Measurements from ENCODE around the gene TNNT2.

TNNT2 gene

DNA sequence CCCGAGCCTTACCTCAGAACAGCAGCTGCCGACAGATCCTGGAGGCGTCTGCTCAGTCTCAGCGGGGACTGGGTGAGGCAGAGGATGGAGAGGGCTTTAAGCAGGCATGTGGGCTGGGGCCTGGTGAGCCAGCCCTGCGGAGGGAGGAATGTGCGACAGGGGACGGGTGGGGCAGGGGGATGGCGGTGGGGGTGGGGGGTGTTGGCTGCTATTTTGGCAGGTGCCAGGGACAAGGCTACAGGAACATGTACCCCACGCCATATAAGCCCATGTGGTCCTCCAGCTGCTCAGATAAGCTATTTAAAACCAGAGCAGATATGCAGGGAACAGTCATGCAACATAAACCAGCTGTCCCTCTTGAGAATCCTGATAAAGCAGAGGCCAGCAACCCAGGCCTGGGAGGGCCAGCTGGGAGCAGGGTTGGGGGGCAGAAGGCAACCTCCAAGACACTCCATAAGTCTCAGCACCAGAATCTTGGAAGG, at the start of gene TNNT2:
Gene TNNT2, minus strand, starts transcription at position 70 of the 482 bp plus-strand sequence. CDS start 4,426 bp downstream, outside the sequence.
- DNase-seq (ENCODE audit: low read depth), result no peak

DNA sequence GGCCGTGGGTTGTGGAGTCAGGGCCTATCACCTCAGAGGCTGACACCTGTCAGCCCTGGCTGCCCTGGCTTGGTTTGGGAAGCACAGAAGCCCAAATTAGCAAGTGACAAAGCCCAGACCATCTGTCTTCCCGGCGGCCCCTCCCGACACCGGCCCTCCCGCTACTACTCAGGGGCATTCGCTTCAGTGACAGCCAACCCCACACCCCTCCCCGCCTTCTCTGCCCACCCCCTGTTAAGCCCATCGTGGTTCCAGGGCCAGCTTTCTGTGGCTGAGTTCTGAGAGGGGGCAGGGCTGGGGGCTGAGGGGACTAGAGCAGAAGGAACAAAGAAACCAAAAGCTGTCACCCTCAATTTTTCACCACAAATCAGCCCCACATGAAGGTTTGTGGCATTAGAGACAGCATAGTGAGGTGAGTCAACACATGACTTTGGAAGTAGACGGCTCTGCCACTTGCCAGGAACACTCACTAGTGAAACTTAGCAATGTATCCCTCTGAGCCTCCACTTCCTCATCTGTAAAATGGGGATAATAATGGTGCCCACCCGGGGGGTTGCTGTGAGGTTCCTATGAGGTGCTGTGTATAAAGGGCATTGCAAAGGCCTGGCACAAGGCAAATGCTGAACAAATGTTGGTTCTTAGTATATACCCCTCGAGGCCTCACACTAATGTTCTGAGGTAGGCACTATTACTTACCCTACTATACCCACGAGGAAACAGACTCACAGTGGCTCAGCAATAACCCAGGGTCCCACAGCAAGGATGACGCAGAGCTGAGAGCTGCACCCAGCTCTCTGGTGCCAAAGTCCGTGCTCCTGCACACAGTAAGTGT, 49.2 kb upstream of the TNNT2 start:
- no peak for DNase-seq (ENCODE audit: low read depth)

DNA sequence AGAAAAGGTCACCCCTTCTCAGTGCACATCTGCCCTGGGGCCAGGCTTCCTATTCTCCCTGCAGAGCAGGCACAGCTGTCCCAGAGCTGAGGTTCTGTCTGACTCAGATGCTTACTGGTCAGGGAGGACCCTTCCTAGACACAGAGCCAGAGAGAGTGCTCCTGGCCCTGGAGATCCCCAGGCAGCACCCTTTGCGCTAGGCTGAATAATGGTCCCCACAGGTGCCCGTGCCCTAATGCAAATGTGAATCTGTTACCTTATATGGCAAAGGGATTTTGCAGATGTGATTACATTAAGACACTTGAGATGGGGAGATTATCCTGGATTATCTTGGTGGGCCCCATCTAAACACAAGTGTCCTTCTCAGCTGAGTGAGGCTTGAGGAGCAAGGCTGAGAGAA, 46.7 kb upstream of the TNNT2 start:
- no peak for DNase-seq (ENCODE audit: low read depth)

DNA sequence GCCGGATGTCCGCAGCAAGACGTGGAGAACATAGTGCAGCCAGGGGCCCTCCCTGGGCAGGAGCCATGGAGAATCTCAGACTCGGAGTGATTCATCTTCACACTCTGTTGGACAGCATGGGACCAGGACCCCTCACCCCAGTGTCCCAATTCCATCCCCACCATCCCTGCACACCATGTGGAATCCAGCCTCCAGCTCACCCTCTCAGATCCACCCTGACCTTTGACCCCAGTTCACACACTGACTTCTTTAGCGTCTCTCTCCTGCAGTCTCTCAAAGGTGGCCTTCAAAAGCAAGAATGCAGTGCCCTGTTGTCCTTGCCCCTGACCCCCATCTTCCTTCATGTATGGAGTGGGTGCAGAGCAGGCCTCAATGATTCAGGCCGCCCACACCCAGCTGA, 46.2 kb upstream of the TNNT2 start:
- no peak for DNase-seq (ENCODE audit: low read depth)

DNA sequence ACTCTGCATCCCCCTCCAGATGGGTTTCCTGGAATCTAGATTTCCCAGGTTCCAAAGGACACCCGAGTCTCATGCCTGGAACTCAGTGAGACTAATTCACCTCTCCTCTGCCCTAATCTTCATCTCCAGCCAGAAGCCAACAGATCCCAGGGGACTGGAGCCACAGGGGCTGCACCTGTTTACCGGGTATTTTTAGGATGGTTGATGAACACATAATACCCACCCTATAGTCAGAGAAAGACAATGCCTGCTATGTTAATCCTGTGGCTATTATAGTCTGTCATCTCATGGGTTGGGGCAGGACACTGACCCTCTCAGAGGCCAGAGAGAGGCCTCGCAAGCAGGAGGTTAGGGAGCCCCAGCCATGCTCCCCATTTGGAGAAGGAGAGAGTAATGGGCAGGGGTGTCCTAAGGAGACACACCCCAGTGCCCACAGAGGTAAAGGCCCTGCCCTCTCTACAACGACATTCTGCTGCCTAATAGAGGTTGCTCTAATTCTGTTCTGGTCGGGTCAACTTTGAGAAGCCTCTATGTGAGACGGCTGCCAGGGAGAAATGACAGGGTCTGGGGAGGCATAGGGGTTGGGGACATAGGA, 45.1 kb upstream of the TNNT2 start:
- no peak for DNase-seq (ENCODE audit: low read depth)

DNA sequence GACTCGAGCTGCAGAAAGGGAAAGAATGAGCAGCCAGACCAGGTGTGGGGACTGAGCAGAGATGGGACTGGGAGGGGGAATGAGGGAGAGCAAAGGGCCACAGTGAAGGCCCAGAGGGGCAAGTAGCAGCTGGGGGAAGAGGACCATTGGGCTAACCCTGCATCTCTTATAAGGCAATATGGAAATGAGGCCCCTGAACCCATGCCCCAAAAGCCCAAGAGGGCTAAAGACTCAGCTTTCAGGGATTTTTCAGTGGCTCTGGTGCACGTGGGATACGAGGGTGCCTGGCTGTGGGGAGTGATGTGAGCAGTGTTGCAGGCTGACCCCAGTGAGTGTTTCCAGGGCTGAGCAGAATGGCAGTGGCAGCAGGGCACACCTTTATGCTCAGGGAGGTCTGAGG, 44.5 kb upstream of the TNNT2 start:
- DNase-seq (ENCODE audit: low read depth), result no peak

GRCh38 chr1:201421041-201421440, 43.6 kb upstream of the TNNT2 start:
- DNase-seq (ENCODE audit: low read depth), result no peak

GRCh38 chr1:201420608-201421002, 43.1 kb upstream of the TNNT2 start:
- no peak for DNase-seq (ENCODE audit: low read depth)

DNA sequence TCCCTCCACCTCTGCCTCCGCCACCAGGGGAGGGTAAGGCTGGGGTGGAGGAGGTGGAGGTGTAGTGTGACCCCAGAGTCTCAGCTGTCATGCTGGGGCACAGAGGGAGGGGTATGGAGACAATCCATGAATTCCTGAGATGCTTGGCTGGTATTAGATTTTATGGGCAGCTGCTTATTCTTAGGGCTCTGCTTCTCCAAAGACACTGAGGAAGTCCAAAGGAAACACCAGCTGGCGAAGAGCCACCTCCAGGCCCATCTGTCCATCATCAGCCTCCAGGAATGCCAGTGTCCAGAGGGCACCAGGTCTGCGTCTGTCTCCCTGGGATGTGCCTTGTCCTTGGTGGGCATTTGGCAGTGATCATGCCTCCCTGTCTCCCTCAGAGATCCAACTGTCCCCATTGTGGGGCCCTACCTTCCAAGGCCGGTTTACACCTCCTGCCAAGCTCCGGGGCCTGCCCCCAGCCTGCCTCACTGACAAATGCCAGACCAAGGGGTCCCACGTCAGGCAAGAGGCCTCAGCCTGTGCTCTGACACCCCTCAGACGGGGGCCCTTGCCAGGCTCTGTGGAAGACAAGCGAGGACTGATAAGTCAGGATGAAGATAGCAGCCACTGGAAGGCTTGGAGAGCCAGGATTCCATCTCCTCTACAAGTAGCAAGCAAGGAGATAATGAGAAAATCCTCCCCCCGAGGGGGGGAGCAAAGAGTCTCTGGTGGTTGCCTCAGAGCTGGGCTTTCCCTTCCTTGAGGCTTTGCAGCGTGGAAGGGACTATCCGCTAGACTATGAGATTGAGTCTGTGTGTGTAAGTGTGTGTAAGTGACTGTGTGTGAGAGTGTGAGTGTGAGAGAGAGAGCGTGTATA, 42.5 kb upstream of the TNNT2 start:
- DNase-seq (ENCODE audit: low read depth), result no peak

DNA sequence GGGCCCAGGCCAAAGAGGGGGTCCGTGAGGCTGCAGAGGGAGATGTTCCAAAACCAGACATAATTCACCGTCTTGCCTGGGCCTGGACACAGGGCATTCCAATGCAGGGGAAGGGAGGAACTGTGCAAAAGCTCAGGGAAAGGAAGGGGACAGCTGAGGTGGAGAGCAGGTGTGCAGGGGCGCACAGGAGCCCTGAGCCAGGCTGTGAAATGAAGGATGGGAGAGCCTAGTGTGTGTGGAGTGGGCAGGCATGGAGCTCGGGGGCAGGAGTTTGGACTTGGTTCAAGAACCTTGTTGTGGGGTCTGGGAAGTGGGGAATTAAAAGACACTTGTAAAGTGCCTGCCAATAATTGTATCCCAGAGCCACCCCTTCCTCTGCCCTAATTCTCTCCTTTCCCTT, 41.8 kb upstream of the TNNT2 start:
- DNase-seq (ENCODE audit: low read depth), result no peak

- DNase-seq (ENCODE audit: low read depth), result no peak
Measured at GRCh38 chr1:201418461-201418860, 41.0 kb upstream of the TNNT2 start.

DNA sequence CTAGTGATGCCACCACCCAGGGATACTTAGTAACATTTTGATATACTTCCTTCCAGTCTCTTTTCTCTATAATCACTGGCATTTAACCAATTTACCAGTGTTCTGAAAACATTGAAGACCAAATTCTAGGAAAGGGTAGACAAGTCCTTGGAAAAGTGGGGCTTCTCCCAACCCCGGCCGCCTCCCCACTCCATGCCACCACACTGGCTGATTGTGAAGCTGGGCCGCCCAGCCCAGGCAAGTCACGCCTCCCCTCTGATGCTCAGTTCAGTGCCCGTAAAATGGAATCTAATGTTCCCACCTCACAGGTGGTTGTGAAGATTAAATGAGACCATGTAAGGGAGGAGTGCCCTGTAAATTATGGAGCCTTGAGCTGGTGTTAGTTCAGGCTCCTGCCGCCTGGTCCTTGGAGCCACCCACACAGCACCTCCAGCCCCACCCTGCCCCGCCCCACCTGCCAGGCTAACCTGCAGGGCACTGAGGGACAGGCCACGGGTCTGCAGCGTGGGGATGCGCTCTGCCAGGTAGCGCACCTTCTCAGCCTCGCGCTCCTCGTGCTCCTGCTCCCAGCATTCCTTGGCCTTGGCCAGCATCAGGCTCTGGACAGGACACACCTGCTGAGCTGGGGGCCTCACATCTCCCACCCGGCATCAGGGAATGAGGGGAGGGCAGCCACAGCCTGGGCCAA, 36.7 kb upstream of the TNNT2 start:
- DNase-seq (ENCODE audit: low read depth), result no peak

DNA sequence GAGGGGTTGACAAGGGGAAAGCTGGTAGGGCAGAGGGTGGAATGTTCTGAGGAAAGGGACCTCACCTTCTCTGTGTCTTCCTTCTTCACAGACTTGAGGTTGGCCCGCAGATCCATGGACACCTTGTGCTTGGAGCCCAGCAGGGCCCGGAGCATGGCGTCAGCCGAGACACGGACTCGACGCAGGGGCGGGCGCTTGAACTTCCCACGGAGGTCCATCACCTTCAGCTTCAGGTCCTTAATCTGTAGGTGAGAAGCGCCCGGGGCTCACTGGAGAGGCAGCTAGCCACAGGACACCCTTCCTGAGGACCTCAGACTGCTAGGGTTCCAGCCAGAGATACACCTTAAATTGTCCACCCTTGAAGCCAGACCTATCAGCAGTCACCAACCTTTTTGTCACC, 33.8 kb upstream of the TNNT2 start:
- DNase-seq (ENCODE audit: low read depth), result no peak

- DNase-seq (ENCODE audit: low read depth), result no peak
Measured at GRCh38 chr1:201409440-201409839, 32.0 kb upstream of the TNNT2 start.

DNA sequence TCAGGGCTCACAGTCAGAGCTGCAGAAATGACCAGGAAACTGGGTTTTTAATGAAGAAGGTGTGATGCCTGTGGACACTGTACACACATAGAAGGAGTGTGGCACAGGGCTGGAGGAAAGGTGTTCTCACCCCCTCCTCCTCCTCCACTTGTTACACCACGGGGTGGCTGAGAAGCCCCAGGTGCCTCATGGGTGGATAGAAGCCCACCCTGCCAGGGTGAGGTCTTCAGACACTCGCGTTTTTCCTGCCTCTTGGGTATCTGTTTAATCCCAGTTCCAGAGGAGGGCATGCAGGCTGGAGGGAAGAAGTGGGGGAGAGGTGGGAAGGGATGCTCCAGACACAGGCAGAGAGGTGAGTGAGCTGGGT, 31.3 kb upstream of the TNNT2 start:
- no peak for DNase-seq (ENCODE audit: low read depth)

- peak; percentile 61 for DNase-seq (ENCODE audit: low read depth)
Measured at GRCh38 chr1:201408176-201408833, 30.8 kb upstream of the TNNT2 start.

- no peak for DNase-seq (ENCODE audit: low read depth)
Measured at GRCh38 chr1:201406831-201407406, 29.4 kb upstream of the TNNT2 start.

GRCh38 chr1:201405484-201405831, 28.0 kb upstream of the TNNT2 start:
- no peak for DNase-seq (ENCODE audit: low read depth)

- no peak for DNase-seq (ENCODE audit: low read depth)
Measured at GRCh38 chr1:201404722-201405483, 27.4 kb upstream of the TNNT2 start.

DNA sequence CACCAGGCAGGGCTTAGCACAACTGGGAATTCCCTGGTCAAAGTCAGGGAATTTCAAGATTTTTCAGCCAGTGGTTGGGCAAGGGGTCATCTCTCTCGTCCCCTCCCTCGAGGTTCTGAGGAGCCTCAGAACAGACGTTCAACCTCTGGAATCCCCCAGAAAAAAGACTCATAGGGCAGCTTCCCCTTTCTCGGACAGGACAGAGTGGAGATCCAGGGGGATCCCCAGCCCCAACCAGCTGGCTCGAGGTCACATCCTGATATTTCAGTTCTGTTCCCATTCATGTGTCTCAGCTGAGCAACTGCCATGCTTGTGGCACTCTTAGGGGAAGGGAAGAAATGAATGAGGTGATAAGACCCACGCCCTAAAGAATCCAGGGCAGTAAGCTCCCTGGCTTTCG, 26.6 kb upstream of the TNNT2 start:
- DNase-seq (ENCODE audit: low read depth), result no peak

DNA sequence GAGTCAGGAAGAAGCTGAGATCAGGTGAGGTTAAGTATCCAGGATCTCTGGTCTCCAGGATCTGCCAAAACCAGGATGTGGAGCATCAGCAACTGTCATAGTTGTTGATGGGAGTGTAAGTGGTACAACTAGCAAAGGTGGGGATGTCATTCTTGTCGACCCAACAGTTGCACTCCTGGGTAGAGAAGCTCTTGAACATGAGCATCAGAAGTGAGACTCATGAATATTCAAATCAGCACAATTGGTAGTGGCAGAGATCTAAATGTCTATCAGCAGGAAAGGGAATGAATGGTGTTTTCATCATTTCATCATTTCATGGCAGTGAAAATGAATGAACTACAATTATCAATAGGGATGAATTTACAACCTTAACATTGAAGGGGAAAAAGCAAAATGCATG, 25.9 kb upstream of the TNNT2 start:
- DNase-seq (ENCODE audit: low read depth), result no peak

Measured in stimulated activated CD8-positive, alpha-beta memory T cell treated with anti-CD3 and anti-CD28 coated beads, Interleukin-7, amount 100 ng/mL, for 24 hours (primary cell).